Fibroblast of lung (primary cell): Measurements from ENCODE around the gene ADAMTS6. TPM values are rescaled to one million over a fixed set of nuclear protein-coding genes. Genes with fewer than 3 reads are reported as not detected.
A peak's percentile ranks its signal among the peaks of the same experiment; 100 is the strongest.
"Not testable (repeated sequence)": the region's sequence is repeated elsewhere in the genome, so short reads cannot be mapped to it uniquely, and the experiment has no call there.

Source experiments
- DNase-seq, 2 donors: peaks; one replicate each; pipeline versions ENCODE4 v3.0.0 to v3.0.0-alpha.2; 2010; ENCODE audit warnings: low read depth in 2 of 2
- H2AFZ ChIP-seq: 2 replicates; pipeline ENCODE4 v1.5.1; 2012; ENCODE audit warnings: low read length, control low read depth, inconsistent platforms
- H3K27ac ChIP-seq: 2 replicates; pipeline ENCODE4 v1.5.1; 2011; ENCODE audit warnings: low read length, control low read depth; ENCODE audit not compliant: insufficient read depth
- H3K27me3 ChIP-seq: 2 replicates; pipeline ENCODE4 v1.5.1; 2011; ENCODE audit warnings: mild to moderate bottlenecking, low read length; ENCODE audit not compliant: control insufficient read depth, insufficient read depth
- H3K36me3 ChIP-seq: 2 replicates; pipeline ENCODE4 v1.5.1; 2011; ENCODE audit warnings: low read length; ENCODE audit not compliant: control insufficient read depth, insufficient read depth
- H3K4me1 ChIP-seq: 2 replicates; pipeline ENCODE4 v1.5.1; 2011; ENCODE audit warnings: low read length; ENCODE audit not compliant: control insufficient read depth, insufficient read depth; ENCODE audit errors: extremely low read depth
- H3K4me2 ChIP-seq: 2 replicates; pipeline ENCODE4 v1.5.1; 2011; ENCODE audit warnings: low read length, control low read depth; ENCODE audit not compliant: insufficient read depth; ENCODE audit errors: extremely low read depth
- H3K4me3 ChIP-seq, 4 experiments: fragments of 200-600 bp in 1 of 4; sonication (generic) in 1 of 4; replicated peaks in 1 of 4; 2 replicates each; pipeline ENCODE4 v1.5.1; 2011 to 2016; ENCODE audit warnings: low read length in 4 of 4, low read depth in 3 of 4, mild to moderate bottlenecking in 3 of 4, control low read depth in 2 of 4, inconsistent platforms in 1 of 4, mixed read lengths in 1 of 4; ENCODE audit not compliant: insufficient read depth in 1 of 4; ENCODE audit errors: control extremely low read depth in 1 of 4
- H3K79me2 ChIP-seq: 2 replicates; pipeline ENCODE4 v1.5.1; 2012; ENCODE audit warnings: mild to moderate bottlenecking, low read length, inconsistent platforms; ENCODE audit not compliant: control insufficient read depth, insufficient read depth
- H3K9ac ChIP-seq: 2 replicates; pipeline ENCODE4 v1.5.1; 2011; ENCODE audit warnings: mild to moderate bottlenecking, low read length, control low read depth; ENCODE audit not compliant: insufficient read depth
- H3K9me3 ChIP-seq: 2 replicates; pipeline ENCODE4 v1.5.1; 2012; ENCODE audit warnings: low read depth, low read length; ENCODE audit not compliant: control insufficient read depth, insufficient read depth
- H4K20me1 ChIP-seq: 2 replicates; pipeline ENCODE4 v1.5.1; 2011; ENCODE audit warnings: low read length; ENCODE audit not compliant: control insufficient read depth, insufficient read depth; ENCODE audit errors: extremely low read depth
- EZH2 ChIP-seq: IDR thresholded peaks from 2 replicates; pipeline ENCODE4 v1.5.1; 2012; ENCODE audit warnings: low read length, control low read depth, mild to moderate bottlenecking; ENCODE audit errors: missing control alignments
- polyA plus RNA-seq, 2 donors: library from polyadenylated mRNA; depleted of rRNA in 1 of 2; stranded (reverse) in 1 of 2; unstranded in 1 of 2; fragments of >200 nt; gene quantifications; 2 replicates each; pipeline ENCODE4 v1.2.1, GENCODE V29; 2011 to 2012; ENCODE audit warnings: missing spikeins in 1 of 2
- total RNA-seq: library from RNA; depleted of rRNA; stranded (reverse); fragments of >200 nt; gene quantifications from 2 replicates; pipeline ENCODE4 v1.2.1, GENCODE V29; 2014
- TF ChIP-seq, protein P1 (sequence below), 2 donors: IDR thresholded peaks in 1 of 2; conservative IDR thresholded peaks in 1 of 2; 1 replicate in 1 of 2; 2 replicates in 1 of 2; pipeline ENCODE4 v1.5.1; 2011 to 2012; ENCODE audit warnings: low read length in 2 of 2, control low read depth in 1 of 2, inconsistent platforms in 1 of 2, low read depth in 1 of 2, mild to moderate bottlenecking in 1 of 2

The ADAMTS6 gene
- total and polyA plus RNA-seq, 2 donors (not counting 1 experiment from before 2014, with no cell fraction given): 7.5 to 45.2 TPM

DNA sequence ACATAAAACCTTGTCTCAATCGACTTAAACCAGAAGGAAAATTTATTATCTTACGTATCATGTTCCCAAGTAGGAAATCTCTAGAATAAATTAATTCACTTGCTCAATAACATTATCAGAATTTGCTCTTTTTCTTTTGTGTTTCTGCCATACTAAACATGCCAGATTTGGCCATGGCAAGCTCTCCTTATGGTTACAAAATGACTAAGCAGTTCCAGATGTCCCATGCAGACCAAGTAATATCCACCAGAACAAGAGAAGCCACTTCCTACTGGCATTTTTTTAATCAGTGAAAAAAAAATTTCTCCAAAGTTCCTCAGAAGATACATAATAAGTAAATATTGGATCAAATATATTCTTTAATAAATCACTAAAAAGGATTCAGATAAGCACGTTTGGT lies 25.2 kb upstream of the ADAMTS6 start:
- no peaks in the 10 kb centered on the region for H4K20me1 ChIP-seq
- no peak overlapping the region for H3K27ac ChIP-seq
- no peak overlapping the region for H3K9ac ChIP-seq
- H3K36me3 ChIP-seq: no peaks in the 10 kb centered on the region
- no peaks in the 10 kb centered on the region for H3K27me3 ChIP-seq
- no peak for TF ChIP-seq EZH2
- TF ChIP-seq, protein P1, sequence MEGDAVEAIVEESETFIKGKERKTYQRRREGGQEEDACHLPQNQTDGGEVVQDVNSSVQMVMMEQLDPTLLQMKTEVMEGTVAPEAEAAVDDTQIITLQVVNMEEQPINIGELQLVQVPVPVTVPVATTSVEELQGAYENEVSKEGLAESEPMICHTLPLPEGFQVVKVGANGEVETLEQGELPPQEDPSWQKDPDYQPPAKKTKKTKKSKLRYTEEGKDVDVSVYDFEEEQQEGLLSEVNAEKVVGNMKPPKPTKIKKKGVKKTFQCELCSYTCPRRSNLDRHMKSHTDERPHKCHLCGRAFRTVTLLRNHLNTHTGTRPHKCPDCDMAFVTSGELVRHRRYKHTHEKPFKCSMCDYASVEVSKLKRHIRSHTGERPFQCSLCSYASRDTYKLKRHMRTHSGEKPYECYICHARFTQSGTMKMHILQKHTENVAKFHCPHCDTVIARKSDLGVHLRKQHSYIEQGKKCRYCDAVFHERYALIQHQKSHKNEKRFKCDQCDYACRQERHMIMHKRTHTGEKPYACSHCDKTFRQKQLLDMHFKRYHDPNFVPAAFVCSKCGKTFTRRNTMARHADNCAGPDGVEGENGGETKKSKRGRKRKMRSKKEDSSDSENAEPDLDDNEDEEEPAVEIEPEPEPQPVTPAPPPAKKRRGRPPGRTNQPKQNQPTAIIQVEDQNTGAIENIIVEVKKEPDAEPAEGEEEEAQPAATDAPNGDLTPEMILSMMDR (conservative IDR thresholded peaks at IDR 0.05 in 1 of 2, IDR thresholded peaks at IDR 0.05 in 1 of 2; ENCODE audit: low read depth in 1 of 2, low read length in 2 of 2): no peak
- peak; percentile 57 to 81 for DNase-seq
- no peaks in the 10 kb centered on the region for H3K79me2 ChIP-seq
- peaks cover 2% of the 10 kb centered on the region for H3K4me1 ChIP-seq
- H3K4me3 ChIP-seq: no peak overlapping the region
- peak overlapping the region; percentile 15 for H3K4me2 ChIP-seq
- H2AFZ ChIP-seq: no peak overlapping the region
- H3K9me3 ChIP-seq: no peaks in the 10 kb centered on the region

DNA sequence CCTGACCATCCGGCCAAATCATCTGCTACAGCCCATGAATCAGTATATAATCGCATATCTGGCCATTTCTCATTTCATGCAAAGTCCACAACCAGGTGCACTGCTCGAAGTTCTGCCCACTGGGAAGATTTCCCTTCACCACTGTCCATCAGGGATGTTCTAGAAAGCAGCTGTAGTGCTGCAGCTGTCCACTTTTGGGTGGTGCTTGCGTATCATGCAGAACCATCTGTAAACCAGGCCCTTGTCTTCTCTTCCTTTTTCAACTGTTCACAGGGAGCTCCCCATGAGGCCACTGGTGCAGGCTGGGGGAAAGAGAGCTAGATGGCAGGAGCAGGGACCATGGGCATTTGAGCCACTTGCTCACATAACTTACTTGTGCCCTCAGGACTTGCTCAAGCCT lies 7.4 kb upstream of the ADAMTS6 start:
- DNase-seq: no peak
- no peaks in the 10 kb centered on the region for H3K27me3 ChIP-seq
- H3K9ac ChIP-seq: no peak overlapping the region
- no peaks in the 10 kb centered on the region for H4K20me1 ChIP-seq
- H3K4me3 ChIP-seq: no peak overlapping the region
- no peaks in the 10 kb centered on the region for H3K9me3 ChIP-seq
- no peak overlapping the region for H3K27ac ChIP-seq
- H3K79me2 ChIP-seq: no peaks in the 10 kb centered on the region
- H2AFZ ChIP-seq: no peak overlapping the region
- H3K36me3 ChIP-seq: no peaks in the 10 kb centered on the region
- TF ChIP-seq EZH2: no peak
- TF ChIP-seq, protein P1 (conservative IDR thresholded peaks at IDR 0.05 in 1 of 2, IDR thresholded peaks at IDR 0.05 in 1 of 2; ENCODE audit: low read depth in 1 of 2, low read length in 2 of 2): no peak
- no peaks in the 10 kb centered on the region for H3K4me1 ChIP-seq
- no peak overlapping the region for H3K4me2 ChIP-seq

DNA sequence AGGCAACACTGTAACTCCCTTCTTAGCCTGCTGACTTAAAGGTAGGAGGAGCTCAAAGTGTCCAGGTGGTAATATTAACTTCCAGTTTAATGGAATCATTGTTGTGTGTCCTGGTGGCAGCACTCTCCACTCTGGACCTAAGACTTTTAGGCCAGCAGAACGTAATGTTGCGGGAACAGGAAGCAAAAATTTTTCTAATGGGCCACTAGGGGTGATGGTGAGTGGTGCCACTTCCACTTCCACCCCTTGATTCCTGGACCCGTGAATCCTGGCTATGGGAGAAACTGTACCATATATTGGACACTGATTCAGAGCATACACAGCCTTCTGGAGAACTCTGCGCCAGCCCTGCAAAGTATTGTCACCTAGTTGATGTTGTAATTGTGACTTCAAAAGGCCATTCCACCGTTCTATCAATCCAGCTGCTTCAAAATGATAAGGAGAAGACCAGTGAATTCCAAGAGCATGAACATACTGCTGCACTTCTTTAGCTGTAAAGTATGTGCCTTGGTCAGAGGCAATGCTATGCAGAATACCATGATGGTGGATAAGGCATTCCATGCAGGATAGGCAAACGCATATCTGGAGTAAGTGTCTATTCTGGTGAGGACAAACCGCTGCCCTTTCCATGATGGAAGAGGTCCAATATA lies 6.4 kb upstream of the ADAMTS6 start:
- not testable (repeated sequence) for H3K9ac ChIP-seq, H3K4me2 ChIP-seq, H3K79me2 ChIP-seq, H3K27me3 ChIP-seq, H3K9me3 ChIP-seq, DNase-seq, H3K4me3 ChIP-seq, H3K4me1 ChIP-seq, H4K20me1 ChIP-seq, H3K36me3 ChIP-seq, H3K27ac ChIP-seq, H2AFZ ChIP-seq

DNA sequence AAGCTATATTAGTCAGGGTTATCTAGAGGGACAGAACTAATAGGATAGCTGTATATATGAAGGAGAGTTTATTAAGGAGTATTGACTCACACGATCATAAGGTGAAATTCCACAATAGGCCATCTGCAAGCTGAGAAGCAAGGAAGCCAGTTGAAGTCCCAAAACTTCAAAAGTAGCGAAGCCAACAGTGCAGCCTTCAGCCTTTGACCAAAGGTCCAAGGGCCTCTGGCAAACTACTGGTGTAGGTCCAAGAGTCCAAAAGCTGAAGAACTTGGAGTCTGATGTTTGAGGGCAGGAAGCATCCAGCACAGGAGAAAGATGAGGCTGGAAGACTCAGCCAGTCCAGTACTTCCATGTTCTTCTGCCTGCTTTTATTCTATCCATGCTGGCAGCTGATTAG lies 5.1 kb upstream of the ADAMTS6 start:
- H3K27me3 ChIP-seq, H4K20me1 ChIP-seq, H3K4me1 ChIP-seq, H3K4me3 ChIP-seq, H3K36me3 ChIP-seq, H3K79me2 ChIP-seq, H2AFZ ChIP-seq, H3K27ac ChIP-seq, DNase-seq, H3K9ac ChIP-seq, H3K9me3 ChIP-seq, H3K4me2 ChIP-seq: not testable (repeated sequence)
